SK-N-MC (cell line): Measurements from ENCODE around the gene GPC3.

ENCODE experiments used
- DNase-seq: peaks from one replicate; pipeline ENCODE4 v3.0.0-alpha.2; 2011; ENCODE audit warnings: low read depth, low spot score
- H3K27ac ChIP-seq: fragments of 200-600 bp; sonication (generic); 2 replicates; pipeline ENCODE4 v1.5.1; 2016; ENCODE audit warnings: mixed run types
- H3K36me3 ChIP-seq: fragments of 200-600 bp; sonication (generic); 2 replicates; pipeline ENCODE4 v1.6.1; 2017; ENCODE audit warnings: antibody characterized with exemption, low read length, mixed read lengths; ENCODE audit not compliant: insufficient read depth
- H3K4me3 ChIP-seq: fragments of 200-600 bp; sonication (generic); 2 replicates; pipeline ENCODE4 v1.5.1; 2016
- H3K9ac ChIP-seq: fragments of 200-600 bp; sonication (generic); 2 replicates; pipeline ENCODE4 v1.8.0; 2017; ENCODE audit warnings: mixed run types, mixed read lengths; ENCODE audit not compliant: insufficient read length
- H3K9me3 ChIP-seq: fragments of 200-600 bp; sonication (generic); 2 replicates; pipeline ENCODE4 v1.6.1; 2017; ENCODE audit warnings: low read depth, mild to moderate bottlenecking, antibody characterized with exemption, low read length, moderate library complexity, mixed read lengths
- EZH2 ChIP-seq: fragments of 200-600 bp; sonication (generic); IDR thresholded peaks from one replicate; pipeline ENCODE4 v1.6.1; 2017; ENCODE audit warnings: antibody characterized with exemption
- FOXP2 ChIP-seq: optimal IDR thresholded peaks from 2 replicates; pipeline ENCODE3; 2011; ENCODE audit warnings: mild to moderate bottlenecking, moderate library complexity; ENCODE audit not compliant: insufficient read depth; ENCODE audit errors: extremely low read length, control extremely low read depth
- POLR2AphosphoS5 ChIP-seq: IDR thresholded peaks from 2 replicates; pipeline ENCODE4 v1.6.1; 2012; ENCODE audit warnings: mild to moderate bottlenecking, low read depth, low read length, borderline replicate concordance

The GPC3 gene

GRCh38 chrX:133668225-133668931 lies 317.0 kb downstream of the GPC3 start:
- H3K36me3 ChIP-seq: no peaks in the 10 kb centered on the region
- TF ChIP-seq POLR2AphosphoS5 (no peak), FOXP2 (no peak), EZH2 (no peak)
- no peak overlapping the region for H3K4me3 ChIP-seq
- no peak for DNase-seq
- no peak overlapping the region for H3K27ac ChIP-seq
- no peaks in the 10 kb centered on the region for H3K9me3 ChIP-seq
- H3K9ac ChIP-seq: no peak overlapping the region

GRCh38 chrX:133666256-133666655 lies 319.1 kb downstream of the GPC3 start:
- no peak overlapping the region for H3K27ac ChIP-seq

GRCh38 chrX:133661962-133662839 lies 323.2 kb downstream of the GPC3 start:
- no peak for DNase-seq
- Histone ChIP-seq H3K36me3 (no peaks in the 10 kb centered on the region), H3K4me3 (no peak overlapping the region), H3K9me3 (no peaks in the 10 kb centered on the region), H3K9ac (no peak overlapping the region), H3K27ac (no peak overlapping the region)
- TF ChIP-seq FOXP2: no peak
- no peak for TF ChIP-seq EZH2
- no peak for TF ChIP-seq POLR2AphosphoS5

More at GRCh38 chrX:133666256-133666655, 319.1 kb downstream of the GPC3 start:
- Histone ChIP-seq H3K9me3 (no peaks in the 10 kb centered on the region), H3K4me3 (no peak overlapping the region), H3K9ac (no peak overlapping the region), H3K36me3 (no peaks in the 10 kb centered on the region)
- no peak for TF ChIP-seq FOXP2
- no peak for TF ChIP-seq POLR2AphosphoS5
- no peak for TF ChIP-seq EZH2
- DNase-seq: no peak

- Histone ChIP-seq H3K4me3 (no peak overlapping the region), H3K9ac (no peak overlapping the region), H3K27ac (no peak overlapping the region), H3K36me3 (no peaks in the 10 kb centered on the region), H3K9me3 (no peaks in the 10 kb centered on the region)
- DNase-seq: no peak
- TF ChIP-seq EZH2 (no peak), POLR2AphosphoS5 (no peak), FOXP2 (no peak)
Observed at GRCh38 chrX:133660281-133660680, 325.1 kb downstream of the GPC3 start.

GRCh38 chrX:133658293-133658911 lies 327.0 kb downstream of the GPC3 start:
- TF ChIP-seq FOXP2: no peak
- no peak for TF ChIP-seq EZH2
- no peak for TF ChIP-seq POLR2AphosphoS5

GRCh38 chrX:133655275-133656265 lies 329.8 kb downstream of the GPC3 start:
- no peaks in the 10 kb centered on the region for H3K9me3 ChIP-seq
- no peak for DNase-seq
- no peak for TF ChIP-seq POLR2AphosphoS5
- no peak for TF ChIP-seq FOXP2
- TF ChIP-seq EZH2: no peak
- no peaks in the 10 kb centered on the region for H3K36me3 ChIP-seq
- H3K27ac ChIP-seq: no peak overlapping the region
- H3K4me3 ChIP-seq: no peak overlapping the region
- H3K9ac ChIP-seq: no peak overlapping the region

More at GRCh38 chrX:133658293-133658911, 327.0 kb downstream of the GPC3 start:
- no peak overlapping the region for H3K27ac ChIP-seq
- H3K36me3 ChIP-seq: no peaks in the 10 kb centered on the region
- no peak for DNase-seq
- no peak overlapping the region for H3K9ac ChIP-seq
- no peaks in the 10 kb centered on the region for H3K9me3 ChIP-seq
- no peak overlapping the region for H3K4me3 ChIP-seq

GRCh38 chrX:133654811-133655210 lies 330.6 kb downstream of the GPC3 start:
- DNase-seq: no peak
- Histone ChIP-seq H3K9me3 (no peaks in the 10 kb centered on the region), H3K27ac (no peak overlapping the region), H3K36me3 (no peaks in the 10 kb centered on the region), H3K4me3 (no peak overlapping the region), H3K9ac (no peak overlapping the region)
- TF ChIP-seq FOXP2 (no peak), EZH2 (no peak), POLR2AphosphoS5 (no peak)
